ENCODE results near the gene CRISPLD2.

The CRISPLD2 gene

GRCh38 chr16:84800158-84800978 is 19.4 kb upstream of the CRISPLD2 start:
- no peak for DNase-seq (ENCODE audit: low spot score)

- no peak for DNase-seq (ENCODE audit: low spot score)
Measured at GRCh38 chr16:84803146-84803545, 16.6 kb upstream of the CRISPLD2 start.

- no peak for DNase-seq (ENCODE audit: low spot score)
Measured at GRCh38 chr16:84804326-84804725, 15.5 kb upstream of the CRISPLD2 start.

GRCh38 chr16:84806256-84806889 is 13.4 kb upstream of the CRISPLD2 start:
- DNase-seq (ENCODE audit: low spot score): peak; percentile 18

GRCh38 chr16:84806890-84807258 is 12.9 kb upstream of the CRISPLD2 start:
- no peak for DNase-seq (ENCODE audit: low spot score)

GRCh38 chr16:84807776-84808175 is 12.0 kb upstream of the CRISPLD2 start:
- no peak for DNase-seq (ENCODE audit: low spot score)

GRCh38 chr16:84808826-84809225 is 11.0 kb upstream of the CRISPLD2 start:
- no peak for DNase-seq (ENCODE audit: low spot score)

- DNase-seq (ENCODE audit: low spot score): no peak
Measured at GRCh38 chr16:84810518-84811273, 9.1 kb upstream of the CRISPLD2 start.

- no peak for DNase-seq (ENCODE audit: low spot score)
Measured at GRCh38 chr16:84811529-84811928, 8.3 kb upstream of the CRISPLD2 start.

GRCh38 chr16:84813141-84813934 is 6.4 kb upstream of the CRISPLD2 start:
- no peak for DNase-seq (ENCODE audit: low spot score)

- no peak for DNase-seq (ENCODE audit: low spot score)
Measured at GRCh38 chr16:84815462-84815861, 4.3 kb upstream of the CRISPLD2 start.

GRCh38 chr16:84816023-84816422 is 3.8 kb upstream of the CRISPLD2 start:
- no peak for DNase-seq (ENCODE audit: low spot score)

GRCh38 chr16:84816485-84816884 is 3.3 kb upstream of the CRISPLD2 start:
- DNase-seq (ENCODE audit: low spot score): no peak

- DNase-seq (ENCODE audit: low spot score): no peak
Measured at GRCh38 chr16:84817206-84817605, 2.6 kb upstream of the CRISPLD2 start.

GRCh38 chr16:84817613-84818012 is 2.2 kb upstream of the CRISPLD2 start:
- DNase-seq (ENCODE audit: low spot score): no peak

GRCh38 chr16:84818133-84818532 is 1.7 kb upstream of the CRISPLD2 start:
- no peak for DNase-seq (ENCODE audit: low spot score)

GRCh38 chr16:84818989-84819643 is 669 bp upstream of the CRISPLD2 start:
- DNase-seq (ENCODE audit: low spot score): no peak

GRCh38 chr16:84820305-84820684 is 510 bp downstream of the CRISPLD2 start:
- no peak for DNase-seq (ENCODE audit: low spot score)

GRCh38 chr16:84820771-84821170 is 986 bp downstream of the CRISPLD2 start:
- no peak for DNase-seq (ENCODE audit: low spot score)

GRCh38 chr16:84821179-84821578 is 1.4 kb downstream of the CRISPLD2 start:
- DNase-seq (ENCODE audit: low spot score): no peak
